ENCODE results near the gene ALKAL2.

The ALKAL2 gene

DNA sequence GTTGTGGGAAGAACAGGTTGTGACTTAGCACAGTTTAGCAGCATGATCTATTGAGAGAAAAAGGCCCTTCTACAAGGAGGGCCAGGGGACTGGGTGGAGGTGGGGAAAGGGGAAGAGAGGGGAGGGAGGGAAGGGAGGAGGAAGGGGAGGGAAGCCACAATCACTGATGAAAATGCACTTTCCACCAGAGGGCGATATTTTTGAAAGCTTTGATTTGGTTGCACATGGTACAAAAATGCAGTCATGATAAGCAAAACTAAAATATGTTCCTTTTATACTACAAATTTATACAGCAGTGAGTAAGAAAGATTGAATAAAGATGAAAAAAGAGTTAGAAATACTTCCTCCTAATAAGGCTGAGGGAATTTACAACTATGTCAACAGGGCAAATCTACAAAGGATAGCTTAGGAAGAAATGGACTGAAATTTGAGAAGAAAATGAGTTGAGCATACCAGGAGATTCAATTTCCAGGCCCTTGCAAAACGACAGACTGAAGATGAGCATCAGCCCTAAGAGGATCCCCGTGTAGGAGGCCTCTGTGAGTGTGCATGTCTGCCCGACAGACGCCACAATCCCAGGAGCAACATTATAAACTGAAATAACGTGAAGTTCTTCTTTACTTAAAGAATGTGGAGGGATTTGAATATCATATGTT lies 41.3 kb downstream of the ALKAL2 start:
- no peak for DNase-seq (ENCODE audit: low read depth in 2 of 2)

DNA sequence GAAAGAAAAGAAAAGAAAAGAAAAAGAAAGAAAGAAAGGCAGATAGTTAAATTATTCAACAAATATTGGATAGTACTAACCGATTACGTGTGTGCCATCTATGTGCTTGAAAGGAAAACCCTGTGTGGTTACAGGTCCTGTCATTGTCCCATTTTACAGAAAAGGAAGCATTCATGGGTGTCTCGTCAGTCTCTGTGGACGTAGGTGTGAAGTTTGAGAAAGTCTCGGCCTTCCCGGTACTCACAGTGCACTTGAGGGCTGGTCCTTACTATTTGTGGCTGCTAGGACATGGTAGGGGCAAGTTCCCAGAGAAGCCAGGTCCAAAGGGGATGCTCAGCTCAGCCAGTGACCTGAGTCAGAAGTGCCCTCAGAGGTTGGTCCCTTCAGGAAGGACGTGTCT lies 43.3 kb downstream of the ALKAL2 start:
- DNase-seq (ENCODE audit: low read depth in 2 of 2): no peak

DNA sequence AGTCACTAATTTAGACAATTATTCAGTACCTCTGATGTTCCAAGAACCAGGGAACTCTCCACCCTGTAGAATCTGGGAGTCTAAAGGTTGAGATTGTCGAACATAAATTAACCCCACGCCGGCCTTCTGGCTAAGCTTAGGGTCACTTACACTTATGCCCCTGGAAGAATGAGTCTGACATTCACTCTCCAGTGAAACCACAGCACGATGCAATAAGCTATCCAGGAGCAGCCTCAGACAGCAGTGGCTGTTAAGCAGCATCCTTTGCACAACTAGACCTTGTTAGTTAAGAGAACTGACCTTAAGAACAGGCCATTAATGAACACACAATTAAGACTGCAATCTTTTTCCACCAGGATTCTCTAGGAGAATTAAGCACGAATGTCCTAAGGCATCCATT lies 49.0 kb downstream of the ALKAL2 start:
- DNase-seq (ENCODE audit: low read depth in 2 of 2): no peak

DNA sequence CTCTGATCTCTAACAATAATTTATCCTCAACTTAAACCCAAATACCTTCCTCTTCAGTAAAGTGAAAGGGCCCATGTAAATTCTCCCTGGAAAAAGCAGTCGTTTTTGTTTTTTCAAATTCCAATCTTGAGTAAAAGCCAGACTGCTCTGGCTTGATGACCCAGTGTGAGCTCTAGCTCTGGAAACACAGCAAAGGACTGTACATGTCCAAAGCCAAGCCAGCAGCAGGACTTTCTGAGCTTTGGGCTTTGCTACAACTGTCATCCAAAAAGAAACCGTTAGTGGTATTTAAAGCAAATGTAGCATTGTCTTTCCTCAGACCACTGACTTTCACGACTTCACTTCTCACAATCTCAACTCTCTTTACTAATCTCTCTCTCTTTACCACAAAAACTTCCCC lies 49.5 kb downstream of the ALKAL2 start:
- no peak for DNase-seq (ENCODE audit: low read depth in 2 of 2)

DNA sequence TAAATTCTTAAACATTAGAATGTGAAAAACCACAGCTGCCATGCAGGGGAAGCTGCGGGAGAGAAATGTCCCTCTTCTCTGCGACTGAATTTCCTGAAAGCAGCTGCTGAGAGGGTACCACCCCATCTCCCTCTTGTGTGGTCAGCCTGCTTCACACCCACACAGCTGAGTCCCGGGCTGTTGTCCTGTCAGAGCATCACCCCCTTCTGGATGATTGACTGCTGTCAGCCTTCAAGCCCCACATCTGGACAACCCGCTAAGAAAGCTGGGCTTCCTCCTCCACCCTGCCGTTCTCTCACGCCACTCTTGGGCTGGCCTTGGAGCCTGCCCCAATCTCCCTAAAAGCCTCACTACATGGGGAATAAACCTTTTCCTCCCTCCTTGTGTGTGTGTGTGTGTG lies 50.0 kb downstream of the ALKAL2 start:
- no peak for DNase-seq (ENCODE audit: low read depth in 2 of 2)

DNA sequence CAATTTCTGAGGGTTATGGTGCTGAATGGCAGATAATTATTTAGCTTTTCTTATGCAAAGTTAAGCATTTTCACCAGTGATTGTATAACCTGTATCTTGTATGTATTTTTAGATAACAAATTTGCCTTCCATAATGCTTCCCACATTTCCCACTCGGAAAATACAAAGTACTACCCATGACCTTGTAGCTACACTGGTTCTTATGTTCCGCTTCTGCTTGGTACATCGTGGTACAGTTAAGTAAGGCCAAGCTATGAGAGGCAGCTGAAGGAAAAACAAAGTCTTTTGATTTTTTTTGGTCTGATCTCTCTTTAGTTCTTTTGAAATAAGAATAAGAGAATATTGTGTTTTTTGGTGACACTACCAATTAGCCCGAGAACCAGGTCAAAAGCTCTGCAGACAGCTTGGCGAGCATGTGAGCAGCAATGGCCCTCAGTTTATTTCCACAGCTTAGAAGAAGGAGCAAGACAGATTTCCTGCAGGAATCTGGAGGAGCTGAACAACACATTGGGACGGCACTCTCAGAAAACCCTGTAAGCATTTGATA lies 50.8 kb downstream of the ALKAL2 start:
- no peak for DNase-seq (ENCODE audit: low read depth in 2 of 2)

DNA sequence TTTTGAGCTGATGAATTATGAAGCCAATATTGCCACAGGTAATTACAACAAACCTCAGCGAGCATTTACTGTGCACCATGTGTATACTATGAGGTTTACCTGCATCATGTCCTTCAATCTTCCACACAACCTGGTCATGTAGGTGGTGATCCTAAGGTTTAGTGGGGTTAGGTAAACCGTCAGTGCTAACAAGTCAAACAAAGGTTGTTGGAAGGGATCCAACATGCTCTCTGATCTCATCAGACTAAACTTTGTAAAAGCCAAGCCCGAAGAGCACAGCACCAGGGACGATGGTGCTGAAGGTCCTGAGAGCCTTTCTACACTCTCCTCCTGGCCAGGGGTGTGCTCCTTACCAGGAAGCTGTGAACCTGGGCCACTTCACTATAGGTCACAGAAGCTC lies 53.5 kb downstream of the ALKAL2 start:
- no peak for DNase-seq (ENCODE audit: low read depth in 2 of 2)

DNA sequence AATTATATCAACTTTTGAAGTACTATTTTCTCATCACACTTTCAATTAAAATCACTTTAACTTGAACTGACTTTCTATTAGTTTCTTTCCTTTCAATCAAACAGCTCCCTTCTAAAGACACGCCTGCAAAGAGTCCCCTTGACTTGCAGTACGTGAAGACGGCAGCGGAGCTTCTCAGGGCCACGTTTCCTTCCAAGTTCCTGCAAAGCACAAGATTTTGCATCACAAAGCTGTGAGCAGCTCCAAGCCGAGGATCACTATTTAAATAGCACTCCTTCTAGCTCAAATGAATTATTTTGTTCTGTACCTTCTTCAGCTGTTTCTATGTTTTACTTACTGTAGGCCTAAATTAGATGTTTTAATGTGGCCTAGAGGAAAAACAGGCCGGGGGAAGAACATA lies 54.9 kb downstream of the ALKAL2 start:
- no peak for DNase-seq (ENCODE audit: low read depth in 2 of 2)

DNA sequence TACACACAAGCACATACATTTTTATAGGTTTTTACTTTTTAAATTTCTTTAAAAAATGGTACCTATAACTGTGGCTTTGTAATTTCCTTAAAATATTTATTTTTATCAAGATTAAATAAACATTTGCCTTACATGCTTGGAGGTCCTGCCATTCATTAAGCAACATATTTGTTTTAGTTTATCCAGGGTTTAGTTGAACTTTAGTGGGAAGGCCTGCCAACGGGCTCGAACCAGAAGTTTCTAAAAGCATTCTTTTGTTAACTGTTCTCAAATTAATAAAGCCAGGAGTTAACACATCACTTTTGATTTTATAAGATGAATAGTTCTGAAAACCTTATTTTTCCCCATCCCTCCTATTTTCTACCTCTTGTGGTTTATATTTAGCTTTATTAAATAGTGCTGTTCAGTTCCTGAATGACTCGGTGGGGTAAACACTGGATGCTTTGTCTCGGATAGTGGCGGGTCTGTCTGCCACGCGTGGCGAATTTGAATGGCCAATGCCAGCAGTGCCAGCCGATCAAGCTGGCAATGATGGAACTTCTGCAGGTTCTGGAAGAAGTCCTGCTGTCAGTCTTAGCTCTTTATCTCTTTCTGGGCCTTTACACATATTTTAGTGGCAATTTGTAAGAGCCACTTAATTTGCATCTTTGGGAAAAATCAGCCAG lies 56.2 kb downstream of the ALKAL2 start:
- no peak for DNase-seq (ENCODE audit: low read depth in 2 of 2)

Data from stimulated activated CD8-positive, alpha-beta memory T cell treated with anti-CD3 and anti-CD28 coated beads, Interleukin-15, amount 100 ng/mL, for 48 hours (primary cell).